ENCODE measurements around the gene RPL26.
"Not testable (repeated sequence)": the region's sequence is repeated elsewhere in the genome, so short reads cannot be mapped to it uniquely, and the experiment has no call there.

The RPL26 gene

GRCh38 chr17:8377422-8377821 is 5.6 kb downstream of the RPL26 start:
- Histone ChIP-seq H3K9ac (ENCODE audit: low read length) (no peak overlapping the region), H3K27ac (ENCODE audit: low read length) (no peak overlapping the region), H3K4me3 (ENCODE audit: low read length) (no peak overlapping the region), H3K27me3 (ENCODE audit: control insufficient read depth, insufficient read depth, low read length) (no peaks in the 10 kb centered on the region), H3K4me1 (ENCODE audit: control insufficient read depth, low read depth, low read length) (peaks cover 13% of the 10 kb centered on the region), H3K9me3 (ENCODE audit: control insufficient read depth, low read depth, low read length) (no peaks in the 10 kb centered on the region), H3K36me3 (ENCODE audit: control insufficient read depth, low read depth, low read length) (peaks cover 52% of the 10 kb centered on the region)

- H3K27ac ChIP-seq (ENCODE audit: low read length), result peak within 1 kb of the TSS; percentile 61
- peaks cover 46% of the 10 kb centered on the region for H3K36me3 ChIP-seq (ENCODE audit: control insufficient read depth, low read depth, low read length)
- H3K9ac ChIP-seq (ENCODE audit: low read length), result peak within 1 kb of the TSS; percentile 75
These were observed 6.5 kb downstream of the RPL26 start, which contains the start of gene KRABD2 for GRCh38 chr17:8376271-8377067. Gene KRABD2, minus strand, starts transcription at chr17:8376704.

GRCh38 chr17:8375738-8376259 is 7.2 kb downstream of the RPL26 start:
- Histone ChIP-seq H3K4me1 (ENCODE audit: control insufficient read depth, low read depth, low read length) (peaks cover 9% of the 10 kb centered on the region), H3K27ac (ENCODE audit: low read length) (peak overlapping the region; percentile 61), H3K4me3 (ENCODE audit: low read length) (peak overlapping the region; percentile 87), H3K27me3 (ENCODE audit: control insufficient read depth, insufficient read depth, low read length) (no peaks in the 10 kb centered on the region), H3K9ac (ENCODE audit: low read length) (peak overlapping the region; percentile 75), H3K9me3 (ENCODE audit: control insufficient read depth, low read depth, low read length) (no peaks in the 10 kb centered on the region), H3K36me3 (ENCODE audit: control insufficient read depth, low read depth, low read length) (peaks cover 40% of the 10 kb centered on the region)

More at GRCh38 chr17:8376271-8377067, 6.5 kb downstream of the RPL26 start, which contains the start of gene KRABD2:
- Histone ChIP-seq H3K4me3 (ENCODE audit: low read length) (peak within 1 kb of the TSS; percentile 87), H3K4me1 (ENCODE audit: control insufficient read depth, low read depth, low read length) (peaks cover 13% of the 10 kb centered on the region), H3K27me3 (ENCODE audit: control insufficient read depth, insufficient read depth, low read length) (no peaks in the 10 kb centered on the region), H3K9me3 (ENCODE audit: control insufficient read depth, low read depth, low read length) (no peaks in the 10 kb centered on the region)

- H3K27ac ChIP-seq (ENCODE audit: low read length); H3K9me3 ChIP-seq (ENCODE audit: control insufficient read depth, low read depth, low read length); H3K9ac ChIP-seq (ENCODE audit: low read length); H3K27me3 ChIP-seq (ENCODE audit: control insufficient read depth, insufficient read depth, low read length); H3K4me3 ChIP-seq (ENCODE audit: low read length); H3K4me1 ChIP-seq (ENCODE audit: control insufficient read depth, low read depth, low read length): not testable (repeated sequence)
- peaks cover 34% of the 10 kb centered on the region for H3K36me3 ChIP-seq (ENCODE audit: control insufficient read depth, low read depth, low read length)
These were observed 9.1 kb downstream of the RPL26 start for GRCh38 chr17:8373856-8374255.

GRCh38 chr17:8372422-8372821 is 10.6 kb downstream of the RPL26 start:
- Histone ChIP-seq H3K27ac (ENCODE audit: low read length) (no peak overlapping the region), H3K36me3 (ENCODE audit: control insufficient read depth, low read depth, low read length) (peaks cover 25% of the 10 kb centered on the region), H3K27me3 (ENCODE audit: control insufficient read depth, insufficient read depth, low read length) (no peaks in the 10 kb centered on the region), H3K4me1 (ENCODE audit: control insufficient read depth, low read depth, low read length) (peaks cover 9% of the 10 kb centered on the region), H3K9me3 (ENCODE audit: control insufficient read depth, low read depth, low read length) (no peaks in the 10 kb centered on the region), H3K4me3 (ENCODE audit: low read length) (no peak overlapping the region), H3K9ac (ENCODE audit: low read length) (no peak overlapping the region)

GRCh38 chr17:8371786-8372185 is 11.2 kb downstream of the RPL26 start:
- H3K27ac ChIP-seq (ENCODE audit: low read length), result no peak overlapping the region
- H3K9me3 ChIP-seq (ENCODE audit: control insufficient read depth, low read depth, low read length), result no peaks in the 10 kb centered on the region
- no peaks in the 10 kb centered on the region for H3K27me3 ChIP-seq (ENCODE audit: control insufficient read depth, insufficient read depth, low read length)
- no peak overlapping the region for H3K4me3 ChIP-seq (ENCODE audit: low read length)
- H3K36me3 ChIP-seq (ENCODE audit: control insufficient read depth, low read depth, low read length), result peaks cover 19% of the 10 kb centered on the region
- no peak overlapping the region for H3K9ac ChIP-seq (ENCODE audit: low read length)
- H3K4me1 ChIP-seq (ENCODE audit: control insufficient read depth, low read depth, low read length), result peaks cover 7% of the 10 kb centered on the region

- Histone ChIP-seq H3K9me3 (ENCODE audit: control insufficient read depth, low read depth, low read length) (no peaks in the 10 kb centered on the region), H3K27ac (ENCODE audit: low read length) (no peak overlapping the region), H3K36me3 (ENCODE audit: control insufficient read depth, low read depth, low read length) (peaks cover 19% of the 10 kb centered on the region), H3K4me1 (ENCODE audit: control insufficient read depth, low read depth, low read length) (no peaks in the 10 kb centered on the region), H3K4me3 (ENCODE audit: low read length) (no peak overlapping the region), H3K27me3 (ENCODE audit: control insufficient read depth, insufficient read depth, low read length) (no peaks in the 10 kb centered on the region), H3K9ac (ENCODE audit: low read length) (no peak overlapping the region)
These were observed 13.0 kb downstream of the RPL26 start for GRCh38 chr17:8369944-8370343.

- peaks cover 19% of the 10 kb centered on the region for H3K36me3 ChIP-seq (ENCODE audit: control insufficient read depth, low read depth, low read length)
- H3K9me3 ChIP-seq (ENCODE audit: control insufficient read depth, low read depth, low read length), result no peaks in the 10 kb centered on the region
- no peak overlapping the region for H3K9ac ChIP-seq (ENCODE audit: low read length)
- no peaks in the 10 kb centered on the region for H3K27me3 ChIP-seq (ENCODE audit: control insufficient read depth, insufficient read depth, low read length)
- no peaks in the 10 kb centered on the region for H3K4me1 ChIP-seq (ENCODE audit: control insufficient read depth, low read depth, low read length)
- H3K4me3 ChIP-seq (ENCODE audit: low read length), result no peak overlapping the region
- no peak overlapping the region for H3K27ac ChIP-seq (ENCODE audit: low read length)
These were observed 14.8 kb downstream of the RPL26 start for GRCh38 chr17:8368193-8368592.

- Histone ChIP-seq H3K36me3 (ENCODE audit: control insufficient read depth, low read depth, low read length) (peaks cover 19% of the 10 kb centered on the region), H3K9me3 (ENCODE audit: control insufficient read depth, low read depth, low read length) (no peaks in the 10 kb centered on the region), H3K4me3 (ENCODE audit: low read length) (no peak overlapping the region), H3K4me1 (ENCODE audit: control insufficient read depth, low read depth, low read length) (no peaks in the 10 kb centered on the region), H3K27ac (ENCODE audit: low read length) (no peak overlapping the region), H3K27me3 (ENCODE audit: control insufficient read depth, insufficient read depth, low read length) (no peaks in the 10 kb centered on the region), H3K9ac (ENCODE audit: low read length) (no peak overlapping the region)
These were observed 16.8 kb downstream of the RPL26 start for GRCh38 chr17:8366231-8366630.

- no peaks in the 10 kb centered on the region for H3K27me3 ChIP-seq (ENCODE audit: control insufficient read depth, insufficient read depth, low read length)
- H3K4me1 ChIP-seq (ENCODE audit: control insufficient read depth, low read depth, low read length), result peaks cover 9% of the 10 kb centered on the region
- H3K4me3 ChIP-seq (ENCODE audit: low read length), result no peak overlapping the region
- peaks cover 18% of the 10 kb centered on the region for H3K36me3 ChIP-seq (ENCODE audit: control insufficient read depth, low read depth, low read length)
- H3K9me3 ChIP-seq (ENCODE audit: control insufficient read depth, low read depth, low read length), result no peaks in the 10 kb centered on the region
- H3K27ac ChIP-seq (ENCODE audit: low read length), result no peak overlapping the region
- H3K9ac ChIP-seq (ENCODE audit: low read length), result no peak overlapping the region
These were observed 17.9 kb downstream of the RPL26 start for GRCh38 chr17:8365143-8365542.

- Histone ChIP-seq H3K4me3 (ENCODE audit: low read length) (no peak overlapping the region), H3K27me3 (ENCODE audit: control insufficient read depth, insufficient read depth, low read length) (no peaks in the 10 kb centered on the region), H3K9me3 (ENCODE audit: control insufficient read depth, low read depth, low read length) (no peaks in the 10 kb centered on the region), H3K27ac (ENCODE audit: low read length) (no peak overlapping the region), H3K36me3 (ENCODE audit: control insufficient read depth, low read depth, low read length) (no peaks in the 10 kb centered on the region), H3K4me1 (ENCODE audit: control insufficient read depth, low read depth, low read length) (peaks cover 16% of the 10 kb centered on the region), H3K9ac (ENCODE audit: low read length) (no peak overlapping the region)
These were observed 20.2 kb downstream of the RPL26 start for GRCh38 chr17:8362651-8363332.
